Caki2 (cell line): Measurements from ENCODE around the gene ATOH8. TPM values are rescaled to one million over a fixed set of nuclear protein-coding genes. Genes with fewer than 3 reads are reported as not detected.
A peak's percentile ranks its signal among the peaks of the same experiment; 100 is the strongest.

Experiments
- DNase-seq: peaks from one replicate; pipeline ENCODE4 v3.0.0-alpha.2; 2015; ENCODE audit warnings: low read depth
- in situ Hi-C: cut with HindIII; loops from 2 replicates; pipeline ENCODE4 v1.10.0; 2016; ENCODE audit warnings: low sequenced_read_pairs, low pct_unique_long_range_greater_than_20kb, mixed read lengths
- total RNA-seq: library from RNA; depleted of rRNA; stranded (reverse); fragments of >200 nt; shearing (Covaris generic); gene quantifications from 2 replicates; pipeline ENCODE4 v1.2.3, GENCODE V29; 2014; ENCODE audit warnings: low replicate concordance

Gene ATOH8
- total RNA-seq, 1 experiment from 2014 or later: 12.9 TPM

DNA sequence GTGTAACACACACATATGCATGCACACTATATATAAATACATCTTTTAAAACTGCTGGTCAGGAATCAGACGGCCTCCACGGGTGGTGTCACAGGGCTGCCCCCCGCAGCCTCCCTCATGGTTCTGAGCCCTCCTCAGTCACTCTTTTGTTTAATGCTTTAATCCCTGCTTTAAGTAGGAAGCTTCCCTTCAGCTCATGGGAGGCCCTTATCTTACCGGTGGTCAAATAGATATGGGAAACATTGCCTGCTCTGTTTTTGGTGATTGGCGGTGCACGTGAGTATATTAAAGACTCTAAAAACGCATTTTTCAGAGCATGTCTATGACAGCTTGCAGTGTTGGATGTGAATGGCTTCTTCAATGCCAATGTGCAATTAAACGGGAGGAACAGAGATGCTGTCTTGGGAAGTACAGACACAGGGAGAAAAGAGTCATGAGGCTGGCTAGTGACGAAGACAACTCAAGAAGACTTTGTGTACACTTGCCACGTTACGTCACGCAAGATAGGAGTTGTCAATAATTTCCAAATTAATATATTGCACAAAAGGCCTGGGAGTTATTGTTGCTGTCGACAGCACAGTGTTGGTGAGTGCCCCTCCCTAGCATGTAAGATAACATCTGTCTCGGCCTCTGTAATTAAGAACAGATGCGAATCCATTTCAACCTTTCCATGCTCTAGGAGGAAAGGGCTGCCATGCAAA, 36.3 kb upstream of the ATOH8 start:
- in situ Hi-C loops: no loop called here
- DNase-seq: no peak

DNA sequence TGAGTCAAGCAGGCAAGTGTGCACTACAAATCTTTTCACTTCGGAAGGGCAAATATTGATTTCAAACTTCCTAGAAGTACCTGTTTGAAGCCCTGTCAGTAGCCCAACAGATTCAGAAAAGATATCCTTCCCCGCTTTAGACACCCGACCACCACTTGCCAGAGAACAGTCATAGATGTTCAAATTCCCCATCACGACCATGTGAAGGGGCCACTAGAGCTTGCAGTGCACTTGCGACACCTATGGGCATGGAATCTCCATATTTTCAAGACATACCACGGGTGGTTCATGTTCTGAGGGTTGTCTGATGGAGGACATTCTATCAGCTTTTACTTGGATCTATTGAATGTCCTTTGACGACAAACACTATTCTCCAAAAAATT, 35.8 kb upstream of the ATOH8 start:
- in situ Hi-C loops: no loop called here
- DNase-seq: no peak

GRCh38 chr2:85718885-85719492, 34.8 kb upstream of the ATOH8 start:
- no peak for DNase-seq
- in situ Hi-C loops: no loop called here

DNA sequence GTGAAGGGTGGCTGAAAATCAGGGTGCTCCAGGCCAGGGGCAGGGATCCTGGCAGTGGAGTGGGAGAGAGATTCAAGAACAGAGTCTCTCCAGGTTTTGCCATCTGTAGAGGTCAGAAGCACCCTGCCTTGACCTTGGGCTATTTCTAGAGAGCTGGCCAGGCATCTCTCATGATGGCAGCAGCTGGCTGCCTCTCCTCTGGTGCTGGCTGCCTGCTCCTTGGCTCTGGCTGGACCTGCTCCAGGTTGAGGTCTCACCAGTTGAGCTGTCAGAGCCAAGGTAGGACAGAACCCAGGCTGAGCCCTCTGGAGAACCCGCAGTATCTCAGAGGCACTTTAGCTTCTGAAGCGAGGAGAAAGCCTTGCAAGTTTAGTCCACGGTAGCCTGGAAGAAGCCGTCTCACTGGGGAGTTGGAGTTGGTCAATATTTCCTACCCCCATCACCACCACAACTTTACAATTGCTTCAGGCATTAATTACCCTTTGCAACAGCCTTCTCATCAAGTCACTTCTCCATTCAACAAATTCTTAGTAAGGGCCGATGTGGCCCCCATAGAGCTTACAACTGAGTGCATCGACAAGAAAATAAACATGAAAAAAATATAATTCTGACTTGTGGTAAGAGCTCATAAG, 34.1 kb upstream of the ATOH8 start:
- no peak for DNase-seq
- in situ Hi-C loops: no loop called here

GRCh38 chr2:85720533-85720932, 33.3 kb upstream of the ATOH8 start:
- no peak for DNase-seq
- in situ Hi-C loops: no loop called here

DNA sequence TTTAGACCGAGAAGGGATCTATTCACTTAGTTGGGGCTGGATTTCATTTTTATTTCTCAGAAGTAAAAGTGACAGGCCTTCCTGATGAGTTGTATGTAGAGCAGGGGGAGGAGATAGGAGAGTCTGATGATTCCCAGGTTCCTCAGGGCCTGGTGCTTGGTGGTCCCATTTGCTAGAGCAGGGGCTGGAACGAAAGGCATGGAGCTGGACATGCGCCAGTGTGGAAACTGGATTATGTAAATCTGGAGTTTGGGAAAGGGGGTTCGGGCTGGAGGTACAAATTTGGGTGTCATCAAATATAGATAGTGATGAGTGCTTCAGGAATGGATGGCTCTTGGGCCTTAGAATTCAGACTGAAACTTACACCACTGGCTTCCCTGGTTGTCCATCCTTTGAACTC, 32.1 kb upstream of the ATOH8 start:
- in situ Hi-C loops: no loop called here

GRCh38 chr2:85722519-85722918, 31.3 kb upstream of the ATOH8 start:
- in situ Hi-C loops: no loop called here
- no peak for DNase-seq

More for the DNA sequence above, 32.1 kb upstream of the ATOH8 start:
- DNase-seq: no peak

GRCh38 chr2:85723707-85724360, 30.0 kb upstream of the ATOH8 start:
- in situ Hi-C loops: no loop called here
- no peak for DNase-seq

DNA sequence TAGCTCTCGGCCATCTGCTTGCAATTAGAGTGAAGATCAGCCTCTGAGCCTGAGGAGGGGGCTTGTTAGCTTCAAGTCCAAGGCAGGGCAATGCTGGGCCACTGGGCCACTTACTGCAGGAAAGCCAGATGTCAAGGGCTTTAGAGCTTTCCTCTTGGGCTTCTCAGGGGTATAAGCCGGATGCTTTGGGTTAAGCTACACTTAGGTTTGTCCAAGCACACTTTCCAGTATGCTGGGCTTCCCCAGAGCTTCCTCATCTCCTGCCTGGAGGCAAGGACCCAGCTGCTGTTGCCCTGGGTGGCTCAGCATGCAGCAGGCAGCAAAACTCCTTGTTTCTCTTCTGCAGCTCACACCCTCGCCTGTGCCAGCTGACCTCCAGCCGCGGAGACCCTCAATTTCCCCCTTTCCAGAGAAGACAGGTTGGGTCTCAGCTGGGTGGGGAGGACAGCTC, 29.0 kb upstream of the ATOH8 start:
- no peak for DNase-seq
- in situ Hi-C loops: no loop called here

- DNase-seq: no peak
- in situ Hi-C loops: no loop called here
These were observed 28.3 kb upstream of the ATOH8 start for GRCh38 chr2:85725451-85725850.

GRCh38 chr2:85727798-85728197, 26.0 kb upstream of the ATOH8 start:
- in situ Hi-C loops: no loop called here

DNA sequence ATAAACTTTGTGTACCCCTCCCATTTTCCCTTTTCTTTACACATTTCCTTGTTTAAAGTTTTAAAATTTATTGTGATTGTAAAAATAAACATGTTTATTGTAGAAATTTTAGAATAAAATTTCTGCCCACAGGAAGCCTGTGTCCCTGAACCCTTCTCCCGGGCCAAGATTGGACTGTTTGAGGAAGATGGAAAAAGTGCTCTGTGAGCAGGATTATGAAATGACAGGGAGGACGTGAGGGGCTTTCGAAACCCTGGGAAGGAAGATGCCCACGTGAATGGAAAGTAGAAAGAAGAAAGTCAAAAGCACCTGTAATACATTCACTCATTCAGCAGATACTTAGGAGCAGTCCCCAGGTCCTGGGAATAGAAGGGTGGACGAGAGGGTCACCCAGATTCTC, 25.4 kb upstream of the ATOH8 start:
- in situ Hi-C loops: no loop called here
- DNase-seq: no peak

More at GRCh38 chr2:85727798-85728197, 26.0 kb upstream of the ATOH8 start:
- no peak for DNase-seq

- peak; percentile 65 for DNase-seq
- in situ Hi-C loops: no loop called here
These were observed 24.6 kb upstream of the ATOH8 start for GRCh38 chr2:85728883-85729824.

GRCh38 chr2:85729825-85730510, 23.8 kb upstream of the ATOH8 start:
- in situ Hi-C loops: no loop called here
- DNase-seq: no peak

DNA sequence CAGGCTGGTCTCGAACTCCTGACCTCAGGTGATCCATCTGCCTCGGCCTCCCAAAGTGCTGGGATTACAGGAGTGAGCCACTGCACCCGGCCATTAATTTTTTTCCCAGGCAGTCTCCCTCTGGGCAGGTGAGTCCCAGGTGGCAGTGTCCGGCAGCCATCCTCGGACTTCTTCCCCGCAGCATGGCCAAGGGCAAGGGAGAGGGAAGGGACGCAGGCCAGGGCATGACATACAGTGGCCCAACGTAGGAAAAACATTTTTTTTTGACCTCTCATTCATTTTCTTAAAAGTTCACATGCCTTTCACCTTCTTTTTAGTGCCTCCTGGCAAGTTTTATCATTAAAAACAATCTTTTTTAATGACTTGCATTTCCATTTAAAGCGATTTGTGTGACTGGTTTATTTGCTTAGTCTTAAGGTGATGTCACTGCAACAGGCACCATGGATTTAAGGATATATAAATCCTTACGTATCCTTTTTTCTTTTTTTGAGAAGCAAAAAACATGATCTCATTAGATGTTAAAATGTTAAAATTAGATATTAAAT, 23.0 kb upstream of the ATOH8 start:
- in situ Hi-C loops: no loop called here
- DNase-seq: no peak

GRCh38 chr2:85731606-85732005, 22.2 kb upstream of the ATOH8 start:
- DNase-seq: no peak
- in situ Hi-C loops: no loop called here

DNA sequence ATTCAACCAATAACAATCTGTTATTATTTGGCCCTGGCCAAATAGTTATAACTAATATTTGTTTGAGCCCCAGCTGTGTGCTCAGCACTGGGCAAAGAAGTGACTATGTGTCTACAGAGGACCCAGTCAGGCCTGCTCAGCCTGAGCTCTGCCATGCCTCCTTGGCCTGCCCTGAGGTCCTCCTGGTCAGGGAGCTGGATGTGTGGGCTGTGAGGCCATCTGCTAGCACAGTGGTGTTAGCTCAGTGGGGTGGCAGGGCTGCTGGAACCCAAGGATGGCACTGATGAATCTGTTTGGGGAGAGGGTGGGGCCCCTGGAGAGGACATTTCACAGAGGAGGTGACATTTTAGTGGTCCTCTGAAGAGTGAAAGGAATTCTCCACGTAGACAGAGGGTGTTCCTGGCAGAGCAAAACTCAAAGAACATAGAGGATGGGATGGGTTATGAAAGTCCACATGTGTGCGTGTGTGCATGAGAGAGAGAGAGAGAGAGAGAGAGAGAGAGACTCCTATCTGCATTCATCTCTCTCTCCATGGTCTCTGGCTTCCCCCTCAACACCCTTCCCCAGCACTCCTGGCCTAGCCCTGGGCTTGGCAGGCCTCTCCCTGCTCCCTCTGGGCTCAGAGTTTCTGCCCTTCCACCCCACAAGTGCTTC, 21.2 kb upstream of the ATOH8 start:
- no peak for DNase-seq
- in situ Hi-C loops: no loop called here
